Measurements from ENCODE around the gene NOSTRIN. TPM values are rescaled to one million over a fixed set of nuclear protein-coding genes. Genes with fewer than 3 reads are reported as not detected.

NOSTRIN gene
- total and polyA plus RNA-seq, 2 donors (not counting 3 experiments of a cell fraction or from before 2014, with no cell fraction given): 0.03 to 0.75 TPM

DNA sequence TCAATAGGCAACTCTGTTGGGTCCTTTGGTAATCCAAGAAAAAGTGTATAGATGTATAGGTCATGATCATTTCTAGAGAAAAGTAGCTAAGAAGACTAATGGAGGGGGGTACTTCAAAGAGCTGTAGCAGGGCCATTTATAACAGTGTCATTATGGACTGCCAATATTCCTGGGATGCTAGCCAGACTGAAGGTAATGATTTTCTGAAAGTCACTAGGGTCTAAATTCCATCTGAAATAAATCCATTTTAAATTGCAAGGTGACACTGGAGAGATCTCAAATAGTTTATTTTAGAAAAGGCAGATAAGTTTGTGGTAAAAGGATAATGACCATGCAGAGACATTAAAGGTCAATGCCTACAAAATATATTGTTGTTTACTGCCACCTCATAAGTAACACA is 92.3 kb downstream of the NOSTRIN start:
- FAIRE-seq: no peak
- Histone ChIP-seq H3K36me3 (ENCODE audit: control insufficient read depth in 2 of 2, extremely low read depth in 1 of 2, insufficient read depth in 2 of 2, low read length in 2 of 2) (no peaks in the 10 kb centered on the region), H2AFZ (ENCODE audit: low read depth, low read length) (no peak overlapping the region), H3K27me3 (ENCODE audit: control insufficient read depth in 2 of 2, insufficient read depth in 2 of 2, low read length in 2 of 2) (peaks cover 0 to 8% of the 10 kb centered on the region in 2 experiments), H3K4me2 (ENCODE audit: insufficient read depth, low read length) (no peak overlapping the region), H3K9ac (replicated peaks; ENCODE audit: extremely low read depth, insufficient read depth, low read length) (no peak overlapping the region), H3K9me1 (replicated peaks; ENCODE audit: control insufficient read depth, extremely low read depth, insufficient read depth, low read length) (no peaks in the 10 kb centered on the region), H3K4me1 (ENCODE audit: control insufficient read depth, extremely low read depth, insufficient read depth, low read length) (peaks cover 4% of the 10 kb centered on the region), H3K79me2 (ENCODE audit: control insufficient read depth, insufficient read depth, low read length) (peaks cover 4% of the 10 kb centered on the region), H4K20me1 (replicated peaks; ENCODE audit: control insufficient read depth, extremely low read depth, insufficient read depth, low read length) (no peaks in the 10 kb centered on the region), H3K9me3 (replicated peaks; ENCODE audit: control insufficient read depth, insufficient read depth, low read length) (no peaks in the 10 kb centered on the region), H3K4me3 (replicated peaks in 1 of 3; ENCODE audit: insufficient read depth in 1 of 3, low read depth in 1 of 3, low read length in 3 of 3) (no peak overlapping the region), H3K27ac (ENCODE audit: insufficient read depth, low read depth, low read length) (no peak overlapping the region)
- no peak for DNase-seq (ENCODE audit: low read depth, low spot score)
- TF ChIP-seq GATA2 (IDR thresholded peaks at IDR 0.05; ENCODE audit: insufficient read depth, insufficient read length, low read depth, low read length): no peak
- no TSS peak for BruUV-seq (replicated peaks)
- dilution Hi-C loops (cut with MboI; ENCODE audit: extremely low pct_ligation_motif_present, low sequenced_read_pairs): no loop called here
- intact Hi-C loops (cut with micrococcal nuclease): no loop called here
- POLR2A ChIA-PET: no interaction called here
- CTCF ChIA-PET: no interaction called here

DNA sequence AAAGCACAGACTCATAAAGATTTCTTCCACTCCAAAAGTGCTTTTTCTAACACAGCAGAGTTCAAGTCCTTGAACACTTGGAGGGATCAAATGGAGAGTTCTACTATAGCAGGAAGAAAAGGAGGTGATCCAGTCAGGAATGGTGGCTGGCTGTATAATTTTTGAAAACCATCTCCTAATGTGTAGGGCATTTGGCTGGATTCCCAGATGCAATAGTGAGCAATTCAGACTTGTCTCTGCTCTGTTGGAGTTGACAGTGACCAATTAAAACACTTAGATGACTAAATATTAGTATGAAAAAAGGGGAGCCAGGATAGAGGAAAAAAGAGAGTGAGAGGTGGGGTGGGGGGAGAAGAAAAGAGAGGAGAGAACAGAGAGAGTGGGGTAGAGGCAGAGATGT is 93.3 kb downstream of the NOSTRIN start:
- intact Hi-C loops (cut with micrococcal nuclease): no loop called here
- Histone ChIP-seq H3K4me3 (replicated peaks in 1 of 3; ENCODE audit: insufficient read depth in 1 of 3, low read depth in 1 of 3, low read length in 3 of 3) (no peak overlapping the region), H3K79me2 (ENCODE audit: control insufficient read depth, insufficient read depth, low read length) (no peaks in the 10 kb centered on the region), H3K9me3 (replicated peaks; ENCODE audit: control insufficient read depth, insufficient read depth, low read length) (no peaks in the 10 kb centered on the region), H3K27me3 (ENCODE audit: control insufficient read depth in 2 of 2, insufficient read depth in 2 of 2, low read length in 2 of 2) (peaks cover 4 to 8% of the 10 kb centered on the region in 2 experiments), H3K4me1 (ENCODE audit: control insufficient read depth, extremely low read depth, insufficient read depth, low read length) (peaks cover 2% of the 10 kb centered on the region), H3K36me3 (ENCODE audit: control insufficient read depth in 2 of 2, extremely low read depth in 1 of 2, insufficient read depth in 2 of 2, low read length in 2 of 2) (no peaks in the 10 kb centered on the region), H3K9ac (replicated peaks; ENCODE audit: extremely low read depth, insufficient read depth, low read length) (no peak overlapping the region), H4K20me1 (replicated peaks; ENCODE audit: control insufficient read depth, extremely low read depth, insufficient read depth, low read length) (no peaks in the 10 kb centered on the region), H3K9me1 (replicated peaks; ENCODE audit: control insufficient read depth, extremely low read depth, insufficient read depth, low read length) (no peaks in the 10 kb centered on the region), H3K4me2 (ENCODE audit: insufficient read depth, low read length) (no peak overlapping the region), H2AFZ (ENCODE audit: low read depth, low read length) (no peak overlapping the region), H3K27ac (ENCODE audit: insufficient read depth, low read depth, low read length) (no peak overlapping the region)
- FAIRE-seq (no peak), DNase-seq (ENCODE audit: low read depth, low spot score) (no peak)
- ChIA-PET POLR2A (no interaction called here), CTCF (no interaction called here)
- no TSS peak for BruUV-seq (replicated peaks)
- TF ChIP-seq JUN (IDR thresholded peaks at IDR 0.05; ENCODE audit: borderline replicate concordance, insufficient read depth, insufficient read length, low read depth) (no peak), POLR2A (IDR thresholded peaks at IDR 0.05; ENCODE audit: low read depth, low read length) (no peak), MYC (IDR thresholded peaks at IDR 0.05; ENCODE audit: low read depth, low read length) (no peak), EZH2 (IDR thresholded peaks at IDR 0.05; ENCODE audit: borderline replicate concordance, low read depth, low read length, severe bottlenecking) (no peak), FOS (IDR thresholded peaks at IDR 0.05; ENCODE audit: borderline replicate concordance, insufficient read depth, low read length) (no peak), GATA2 (IDR thresholded peaks at IDR 0.05; ENCODE audit: insufficient read depth, insufficient read length, low read depth, low read length) (no peak), POLR2AphosphoS5 (IDR thresholded peaks at IDR 0.05; ENCODE audit: insufficient read depth, low read depth, low read length) (no peak)
- TF ChIP-seq, protein P1, sequence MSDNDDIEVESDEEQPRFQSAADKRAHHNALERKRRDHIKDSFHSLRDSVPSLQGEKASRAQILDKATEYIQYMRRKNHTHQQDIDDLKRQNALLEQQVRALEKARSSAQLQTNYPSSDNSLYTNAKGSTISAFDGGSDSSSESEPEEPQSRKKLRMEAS (IDR thresholded peaks at IDR 0.05; ENCODE audit: insufficient read depth, insufficient read length): no peak
- TF ChIP-seq, protein P2, sequence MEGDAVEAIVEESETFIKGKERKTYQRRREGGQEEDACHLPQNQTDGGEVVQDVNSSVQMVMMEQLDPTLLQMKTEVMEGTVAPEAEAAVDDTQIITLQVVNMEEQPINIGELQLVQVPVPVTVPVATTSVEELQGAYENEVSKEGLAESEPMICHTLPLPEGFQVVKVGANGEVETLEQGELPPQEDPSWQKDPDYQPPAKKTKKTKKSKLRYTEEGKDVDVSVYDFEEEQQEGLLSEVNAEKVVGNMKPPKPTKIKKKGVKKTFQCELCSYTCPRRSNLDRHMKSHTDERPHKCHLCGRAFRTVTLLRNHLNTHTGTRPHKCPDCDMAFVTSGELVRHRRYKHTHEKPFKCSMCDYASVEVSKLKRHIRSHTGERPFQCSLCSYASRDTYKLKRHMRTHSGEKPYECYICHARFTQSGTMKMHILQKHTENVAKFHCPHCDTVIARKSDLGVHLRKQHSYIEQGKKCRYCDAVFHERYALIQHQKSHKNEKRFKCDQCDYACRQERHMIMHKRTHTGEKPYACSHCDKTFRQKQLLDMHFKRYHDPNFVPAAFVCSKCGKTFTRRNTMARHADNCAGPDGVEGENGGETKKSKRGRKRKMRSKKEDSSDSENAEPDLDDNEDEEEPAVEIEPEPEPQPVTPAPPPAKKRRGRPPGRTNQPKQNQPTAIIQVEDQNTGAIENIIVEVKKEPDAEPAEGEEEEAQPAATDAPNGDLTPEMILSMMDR (IDR thresholded peaks at IDR 0.05; ENCODE audit: extremely low read depth in 1 of 2, insufficient read depth in 1 of 2, low read depth in 1 of 2, low read length in 2 of 2): no peak
- dilution Hi-C loops (cut with MboI; ENCODE audit: extremely low pct_ligation_motif_present, low sequenced_read_pairs): no loop called here
